ENCODE measurements around the gene ADAP1.

DNA sequence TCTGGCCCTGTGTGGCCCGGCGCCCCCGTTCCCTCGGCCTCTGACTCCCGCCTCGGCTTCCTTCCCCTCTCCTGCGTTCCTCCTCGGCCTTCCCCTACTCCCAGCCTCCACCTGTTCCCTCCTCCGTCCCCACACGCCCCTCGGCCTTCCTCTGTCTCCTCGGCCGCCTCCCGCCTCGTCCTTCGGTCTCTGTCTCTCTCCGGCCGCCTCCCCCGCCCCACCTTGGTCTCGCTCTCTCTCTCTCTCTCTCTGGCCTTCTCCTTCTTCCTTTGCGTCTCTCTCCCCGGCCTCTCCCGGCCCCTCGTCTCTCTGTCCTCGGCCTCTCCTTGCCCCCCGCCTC, 77.5 kb downstream of the ADAP1 start:
- TF ChIP-seq, protein P1, sequence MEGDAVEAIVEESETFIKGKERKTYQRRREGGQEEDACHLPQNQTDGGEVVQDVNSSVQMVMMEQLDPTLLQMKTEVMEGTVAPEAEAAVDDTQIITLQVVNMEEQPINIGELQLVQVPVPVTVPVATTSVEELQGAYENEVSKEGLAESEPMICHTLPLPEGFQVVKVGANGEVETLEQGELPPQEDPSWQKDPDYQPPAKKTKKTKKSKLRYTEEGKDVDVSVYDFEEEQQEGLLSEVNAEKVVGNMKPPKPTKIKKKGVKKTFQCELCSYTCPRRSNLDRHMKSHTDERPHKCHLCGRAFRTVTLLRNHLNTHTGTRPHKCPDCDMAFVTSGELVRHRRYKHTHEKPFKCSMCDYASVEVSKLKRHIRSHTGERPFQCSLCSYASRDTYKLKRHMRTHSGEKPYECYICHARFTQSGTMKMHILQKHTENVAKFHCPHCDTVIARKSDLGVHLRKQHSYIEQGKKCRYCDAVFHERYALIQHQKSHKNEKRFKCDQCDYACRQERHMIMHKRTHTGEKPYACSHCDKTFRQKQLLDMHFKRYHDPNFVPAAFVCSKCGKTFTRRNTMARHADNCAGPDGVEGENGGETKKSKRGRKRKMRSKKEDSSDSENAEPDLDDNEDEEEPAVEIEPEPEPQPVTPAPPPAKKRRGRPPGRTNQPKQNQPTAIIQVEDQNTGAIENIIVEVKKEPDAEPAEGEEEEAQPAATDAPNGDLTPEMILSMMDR (IDR thresholded peaks at IDR 0.05): no peak
- no peak for TF ChIP-seq EZH2 (IDR thresholded peaks at IDR 0.05)
- no peak for TF ChIP-seq EZH2phosphoT487 (IDR thresholded peaks at IDR 0.05)
